ENCODE measurements around the gene GRM4.
"Not testable (repeated sequence)": the region's sequence is repeated elsewhere in the genome, so short reads cannot be mapped to it uniquely, and the experiment has no call there.

GRM4 gene

GRCh38 chr6:34146021-34146782, at the start of gene GRM4:
Gene GRM4, minus strand, starts transcription at chr6:34146087. Its CDS starts 12,591 bp downstream, at chr6:34133496.
- DNase-seq (ENCODE audit: low spot score): no peak

- no peak for DNase-seq (ENCODE audit: low spot score)
Measured at GRCh38 chr6:34194772-34195171, 48.9 kb upstream of the GRM4 start.

- no peak for DNase-seq (ENCODE audit: low spot score)
Measured at GRCh38 chr6:34190504-34191122, 44.7 kb upstream of the GRM4 start.

- peak; percentile 1 for DNase-seq (ENCODE audit: low spot score)
Measured at GRCh38 chr6:34189806-34190503, 44.1 kb upstream of the GRM4 start.

- not testable (repeated sequence) for DNase-seq (ENCODE audit: low spot score)
Measured at GRCh38 chr6:34184726-34185125, 38.8 kb upstream of the GRM4 start.

- DNase-seq (ENCODE audit: low spot score): no peak
Measured at GRCh38 chr6:34182751-34183531, 37.1 kb upstream of the GRM4 start.

GRCh38 chr6:34181908-34182307, 36.0 kb upstream of the GRM4 start:
- no peak for DNase-seq (ENCODE audit: low spot score)

GRCh38 chr6:34179106-34179720, 33.3 kb upstream of the GRM4 start:
- DNase-seq (ENCODE audit: low spot score): peak; percentile 2

- DNase-seq (ENCODE audit: low spot score): peak; percentile 1
Measured at GRCh38 chr6:34178357-34179105, 32.6 kb upstream of the GRM4 start.

- no peak for DNase-seq (ENCODE audit: low spot score)
Measured at GRCh38 chr6:34177181-34177591, 31.3 kb upstream of the GRM4 start.

GRCh38 chr6:34176261-34177031, 30.6 kb upstream of the GRM4 start:
- peak; percentile 7 for DNase-seq (ENCODE audit: low spot score)

- DNase-seq (ENCODE audit: low spot score): peak; percentile 1
Measured at GRCh38 chr6:34174846-34175399, 29.0 kb upstream of the GRM4 start.

- DNase-seq (ENCODE audit: low spot score): no peak
Measured at GRCh38 chr6:34172961-34173775, 27.3 kb upstream of the GRM4 start.

GRCh38 chr6:34170346-34170745, 24.5 kb upstream of the GRM4 start:
- DNase-seq (ENCODE audit: low spot score): peak; percentile 32

- no peak for DNase-seq (ENCODE audit: low spot score)
Measured at GRCh38 chr6:34169897-34170296, 24.0 kb upstream of the GRM4 start.

GRCh38 chr6:34161857-34162515, 16.1 kb upstream of the GRM4 start:
- peak; percentile 2 for DNase-seq (ENCODE audit: low spot score)

- peak; percentile 0 for DNase-seq (ENCODE audit: low spot score)
Measured at GRCh38 chr6:34159844-34160243, 14.0 kb upstream of the GRM4 start.

GRCh38 chr6:34158876-34159275, 13.0 kb upstream of the GRM4 start:
- no peak for DNase-seq (ENCODE audit: low spot score)
